ENCODE data around the gene TRIM33. TPM values are rescaled to one million over a fixed set of nuclear protein-coding genes. Genes with fewer than 3 reads are reported as not detected.
A peak's percentile ranks its signal among the peaks of the same experiment; 100 is the strongest.

Gene TRIM33
- total RNA-seq, 2 experiments from 2014 or later, result 34.2 to 35.6 TPM

DNA sequence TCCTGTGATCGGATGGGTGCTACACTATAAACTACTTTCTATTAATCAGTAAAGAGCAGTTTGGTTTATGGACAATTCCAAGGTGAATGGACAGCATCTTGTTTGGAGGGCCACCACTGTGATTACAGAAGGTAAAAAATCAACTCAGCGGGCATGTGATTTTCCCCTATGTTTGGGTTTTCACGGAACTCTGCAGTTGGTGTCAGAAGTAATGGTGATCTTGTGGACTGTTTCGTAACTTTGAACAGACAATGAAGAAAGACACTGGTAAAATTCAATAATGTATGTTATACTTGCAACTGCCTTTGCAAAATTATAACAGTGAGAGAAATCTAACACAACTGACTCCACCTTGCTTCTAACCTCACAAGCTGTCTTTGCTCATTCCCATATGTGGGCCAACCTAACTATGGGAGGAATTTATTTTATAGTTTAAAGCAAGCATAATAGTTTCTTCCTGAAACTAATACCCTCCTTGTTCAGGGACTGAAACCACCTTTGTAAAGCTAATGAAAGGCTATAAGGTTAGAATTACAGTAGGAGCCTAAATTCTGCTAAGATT lies 53.2 kb downstream of the TRIM33 start:
- POLR2A ChIA-PET, result interaction anchor here (0.8 kb wide), 1 partner anchor 47 kb away, joined by 3 read pairs; no protein-coding TSS in a partner anchor
- DNase-seq (no peak), ATAC-seq (no peak)
- H3K4me1 Mint-ChIP-seq (ENCODE audit: low read depth), result peaks cover 17% of the 10 kb centered on the region
- TF ChIP-seq, protein P1, sequence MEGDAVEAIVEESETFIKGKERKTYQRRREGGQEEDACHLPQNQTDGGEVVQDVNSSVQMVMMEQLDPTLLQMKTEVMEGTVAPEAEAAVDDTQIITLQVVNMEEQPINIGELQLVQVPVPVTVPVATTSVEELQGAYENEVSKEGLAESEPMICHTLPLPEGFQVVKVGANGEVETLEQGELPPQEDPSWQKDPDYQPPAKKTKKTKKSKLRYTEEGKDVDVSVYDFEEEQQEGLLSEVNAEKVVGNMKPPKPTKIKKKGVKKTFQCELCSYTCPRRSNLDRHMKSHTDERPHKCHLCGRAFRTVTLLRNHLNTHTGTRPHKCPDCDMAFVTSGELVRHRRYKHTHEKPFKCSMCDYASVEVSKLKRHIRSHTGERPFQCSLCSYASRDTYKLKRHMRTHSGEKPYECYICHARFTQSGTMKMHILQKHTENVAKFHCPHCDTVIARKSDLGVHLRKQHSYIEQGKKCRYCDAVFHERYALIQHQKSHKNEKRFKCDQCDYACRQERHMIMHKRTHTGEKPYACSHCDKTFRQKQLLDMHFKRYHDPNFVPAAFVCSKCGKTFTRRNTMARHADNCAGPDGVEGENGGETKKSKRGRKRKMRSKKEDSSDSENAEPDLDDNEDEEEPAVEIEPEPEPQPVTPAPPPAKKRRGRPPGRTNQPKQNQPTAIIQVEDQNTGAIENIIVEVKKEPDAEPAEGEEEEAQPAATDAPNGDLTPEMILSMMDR (IDR thresholded peaks at IDR 0.05), result no peak
- CTCF ChIA-PET, result interaction anchor here (1.2 to 1.9 kb wide), 2 partner anchors 10 to 30 kb away, joined by 6 to 7 read pairs; no protein-coding TSS in a partner anchor
- intact Hi-C loops (cut with micrococcal nuclease), result no loop called here
- H3K36me3 Mint-ChIP-seq (ENCODE audit: low read depth), result peaks cover 56% of the 10 kb centered on the region
- no peaks in the 10 kb centered on the region for H3K27me3 Mint-ChIP-seq
- H3K27ac Mint-ChIP-seq, result peak overlapping the region; percentile 36
- no peak overlapping the region for H3K4me3 Mint-ChIP-seq
- H3K9me3 Mint-ChIP-seq, result no peaks in the 10 kb centered on the region

DNA sequence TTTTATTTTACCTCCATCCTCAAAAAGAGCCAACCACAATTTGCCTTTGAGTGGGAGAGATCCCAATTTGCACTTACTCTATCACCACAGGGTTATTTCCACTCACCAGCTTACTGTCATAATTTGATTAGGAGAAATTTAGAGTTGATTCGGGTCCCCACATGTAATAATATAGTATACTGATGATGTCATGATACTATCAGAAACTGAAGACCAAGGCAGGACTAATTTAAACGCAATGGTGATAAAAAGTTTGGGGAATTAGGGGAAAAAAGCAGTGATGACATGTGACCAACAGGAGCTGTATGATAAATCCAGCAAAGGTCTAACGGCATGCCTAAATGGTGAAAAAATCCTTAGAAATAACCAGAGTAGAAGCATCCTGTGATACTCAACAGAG lies 54.4 kb downstream of the TRIM33 start:
- no peak for DNase-seq
- ATAC-seq, result no peak
- ChIA-PET POLR2A (no interaction called here), CTCF (interaction anchor here (1.2 to 1.9 kb wide), 2 partner anchors 11 to 28 kb away, joined by 6 to 7 read pairs; no protein-coding TSS in a partner anchor)
- Mint-ChIP-seq H3K4me1 (ENCODE audit: low read depth) (peaks cover 17% of the 10 kb centered on the region), H3K36me3 (ENCODE audit: low read depth) (peaks cover 56% of the 10 kb centered on the region), H3K27me3 (no peaks in the 10 kb centered on the region), H3K4me3 (no peak overlapping the region), H3K9me3 (no peaks in the 10 kb centered on the region), H3K27ac (no peak overlapping the region)
- TF ChIP-seq, protein P1 (IDR thresholded peaks at IDR 0.05), result no peak
- intact Hi-C loops (cut with micrococcal nuclease), result no loop called here

DNA sequence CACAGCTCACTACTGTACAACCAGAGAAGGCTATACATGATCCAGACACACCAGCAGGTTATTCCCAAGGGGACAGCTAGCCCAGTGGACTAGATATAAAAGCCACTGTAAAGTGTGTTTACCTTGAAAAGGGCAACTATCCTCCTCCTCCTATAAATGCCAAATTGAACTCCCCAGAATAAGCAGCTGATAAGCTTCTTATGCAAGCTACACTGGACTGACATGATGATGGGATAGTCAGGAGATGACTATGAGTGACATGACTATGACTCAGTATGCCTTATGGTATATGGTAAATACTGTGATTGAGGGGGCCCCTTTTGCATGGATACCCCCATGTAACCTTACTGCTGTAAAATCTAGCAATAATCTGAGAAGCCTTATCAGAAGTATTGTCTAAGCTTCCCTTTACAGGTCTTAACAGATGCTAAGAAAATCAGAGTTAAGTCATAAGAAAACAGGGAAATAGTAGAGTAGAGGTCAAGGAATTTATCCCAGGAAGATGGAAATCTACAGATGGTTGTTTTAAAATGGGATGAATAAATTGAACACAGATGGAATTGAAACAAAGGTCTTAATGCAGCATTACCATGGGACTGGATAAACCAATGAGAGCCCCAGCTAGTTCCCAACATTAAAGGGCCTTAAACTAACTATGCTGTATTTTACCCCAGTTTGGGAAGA lies 55.8 kb downstream of the TRIM33 start:
- Mint-ChIP-seq H3K4me3 (no peak overlapping the region), H3K9me3 (no peaks in the 10 kb centered on the region), H3K36me3 (ENCODE audit: low read depth) (peaks cover 63% of the 10 kb centered on the region), H3K27me3 (no peaks in the 10 kb centered on the region), H3K4me1 (ENCODE audit: low read depth) (peaks cover 17% of the 10 kb centered on the region), H3K27ac (no peak overlapping the region)
- ATAC-seq (no peak), DNase-seq (no peak)
- ChIA-PET POLR2A (no interaction called here), CTCF (no interaction called here)
- intact Hi-C loops (cut with micrococcal nuclease), result no loop called here
- TF ChIP-seq, protein P1 (IDR thresholded peaks at IDR 0.05), result no peak

DNA sequence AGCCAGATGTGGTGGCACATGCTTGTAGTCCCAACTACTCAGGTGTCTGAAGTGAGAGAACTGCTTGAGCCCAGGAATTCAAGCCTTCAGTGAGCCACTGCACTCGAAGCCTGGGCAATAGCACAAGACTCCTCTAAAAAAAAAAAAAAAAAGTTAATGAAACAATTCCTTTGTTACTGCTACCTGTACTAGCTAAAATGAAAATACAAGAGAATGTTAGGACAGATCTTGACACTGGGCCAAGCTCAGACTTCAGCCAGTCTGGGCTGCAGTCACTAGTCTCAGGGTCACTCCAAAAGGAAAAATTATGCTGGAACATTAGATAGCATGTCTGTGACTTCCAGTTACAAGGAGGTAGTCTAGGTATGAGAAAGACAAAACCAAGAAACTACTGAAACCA lies 56.5 kb downstream of the TRIM33 start:
- Mint-ChIP-seq H3K36me3 (ENCODE audit: low read depth) (peaks cover 56% of the 10 kb centered on the region), H3K4me1 (ENCODE audit: low read depth) (peaks cover 20% of the 10 kb centered on the region), H3K9me3 (no peaks in the 10 kb centered on the region), H3K4me3 (no peak overlapping the region), H3K27ac (no peak overlapping the region), H3K27me3 (no peaks in the 10 kb centered on the region)
- no peak for DNase-seq
- ChIA-PET POLR2A (no interaction called here), CTCF (no interaction called here)
- TF ChIP-seq, protein P1 (IDR thresholded peaks at IDR 0.05), result no peak
- intact Hi-C loops (cut with micrococcal nuclease), result no loop called here
- ATAC-seq, result no peak

DNA sequence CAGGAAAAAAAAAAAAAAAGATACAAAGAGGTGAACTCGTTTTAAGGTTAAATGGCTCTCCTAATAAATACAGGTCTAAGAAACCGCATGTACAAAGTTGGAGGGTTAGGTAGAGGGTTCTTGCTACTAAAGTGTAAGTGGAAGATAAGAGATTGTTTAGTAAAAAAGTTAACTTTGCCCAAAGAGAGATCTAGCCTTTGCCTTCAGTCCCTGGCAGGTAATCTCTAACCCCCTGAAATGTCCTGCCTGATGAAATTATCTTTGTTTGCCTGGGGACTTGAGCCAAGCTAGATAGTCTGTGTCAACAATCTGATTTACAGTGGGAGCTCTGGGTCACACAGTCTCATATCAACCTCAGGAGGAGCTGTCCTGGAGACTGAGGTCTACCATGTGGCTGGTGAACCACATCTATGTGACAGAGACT lies 57.6 kb downstream of the TRIM33 start:
- intact Hi-C loops (cut with micrococcal nuclease), result no loop called here
- DNase-seq (no peak), ATAC-seq (no peak)
- Mint-ChIP-seq H3K9me3 (no peaks in the 10 kb centered on the region), H3K27me3 (no peaks in the 10 kb centered on the region), H3K27ac (peak overlapping the region; percentile 7), H3K36me3 (ENCODE audit: low read depth) (peaks cover 47% of the 10 kb centered on the region), H3K4me1 (ENCODE audit: low read depth) (peaks cover 12% of the 10 kb centered on the region), H3K4me3 (no peak overlapping the region)
- ChIA-PET CTCF (no interaction called here), POLR2A (no interaction called here)
- TF ChIP-seq, protein P1 (IDR thresholded peaks at IDR 0.05), result no peak

Measured in activated CD8-positive, alpha-beta T cell treated with anti-CD3 and anti-CD28 coated beads for 36 hours (primary cell).